DMS53 treated with DMSO at 0.1 percent for 48 hours (cell line): ENCODE data around the gene TBCEL.
"Not testable (repeated sequence)": the region's sequence is repeated elsewhere in the genome, so short reads cannot be mapped to it uniquely, and the experiment has no call there.

Experiments
- DNase-seq: peaks from one replicate; lab custom pipeline; 2025; ENCODE audit not compliant: unreplicated experiment; lab: John Stamatoyannopoulos, UW

The TBCEL gene

GRCh38 chr11:121105063-121105480 lies 81.2 kb downstream of the TBCEL start:
- DNase-seq, result no peak

DNA sequence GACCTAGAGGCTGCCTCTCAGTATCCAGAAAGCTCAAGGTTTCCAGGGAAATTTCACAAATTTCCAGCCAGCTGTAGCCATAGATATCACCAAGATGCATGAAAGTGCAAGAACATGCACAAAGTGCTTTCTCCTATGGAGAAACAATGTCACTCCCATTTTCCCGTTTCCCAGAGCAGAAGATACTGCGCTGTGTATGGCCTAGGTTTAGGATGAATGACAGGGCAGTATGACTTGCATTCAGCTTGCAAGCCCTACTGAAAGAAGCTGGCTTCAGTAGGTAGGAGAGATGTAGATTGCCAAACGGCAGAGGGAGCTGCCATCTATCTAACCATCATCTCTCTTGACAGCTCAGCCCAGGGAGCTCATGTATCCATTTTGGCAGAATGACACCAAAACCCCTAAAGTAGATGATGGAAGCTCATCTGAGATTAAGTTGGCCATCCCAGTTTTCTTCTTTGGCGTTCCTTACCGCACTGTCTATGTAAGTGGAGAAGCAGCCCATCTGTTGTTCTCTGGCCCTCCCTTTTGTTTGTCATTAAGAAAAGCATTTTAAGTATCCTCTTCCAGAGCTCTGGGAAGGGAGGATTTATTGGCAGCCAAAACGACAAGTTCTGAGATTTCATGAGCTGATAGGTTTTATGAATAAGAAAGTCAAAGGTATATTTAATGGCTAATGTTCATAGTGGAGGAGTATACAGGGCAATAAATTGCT lies 81.7 kb downstream of the TBCEL start:
- DNase-seq, result no peak

GRCh38 chr11:121106812-121107211 lies 82.9 kb downstream of the TBCEL start:
- DNase-seq, result peak; percentile 93

DNA sequence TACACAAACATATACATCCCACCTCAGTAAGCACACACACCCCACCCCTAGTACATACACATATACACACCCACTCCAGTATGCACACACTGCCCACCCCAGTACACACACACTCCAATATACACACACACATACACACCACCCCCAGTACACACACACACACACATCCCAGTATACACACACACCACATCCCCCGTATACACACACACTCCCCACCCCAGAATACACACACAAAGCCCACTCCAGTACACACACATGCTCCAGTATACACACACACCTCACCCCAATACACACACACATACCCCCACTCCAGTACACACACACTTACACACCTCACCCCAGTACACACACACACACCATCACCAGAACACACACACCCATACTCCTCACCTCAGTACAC lies 84.5 kb downstream of the TBCEL start:
- DNase-seq, result no peak

DNA sequence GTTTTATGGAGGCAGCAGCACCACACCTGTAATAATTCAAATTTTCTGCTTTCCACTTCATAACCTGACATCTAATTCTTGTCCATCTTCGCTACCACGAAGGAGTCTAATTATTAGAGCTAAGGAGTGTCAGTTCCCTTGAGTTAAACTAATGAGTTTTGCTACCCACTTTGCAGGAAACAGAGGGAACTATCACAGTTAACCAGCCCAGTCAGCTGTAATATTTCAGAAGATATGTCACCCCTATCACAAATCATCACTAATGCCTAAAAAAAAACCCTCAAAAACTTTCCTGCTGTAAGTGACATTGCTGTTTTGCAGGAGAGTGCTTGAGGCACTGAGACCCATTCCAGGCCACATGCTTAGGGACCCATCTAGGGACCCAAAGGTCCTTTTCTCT lies 85.6 kb downstream of the TBCEL start:
- DNase-seq, result no peak

DNA sequence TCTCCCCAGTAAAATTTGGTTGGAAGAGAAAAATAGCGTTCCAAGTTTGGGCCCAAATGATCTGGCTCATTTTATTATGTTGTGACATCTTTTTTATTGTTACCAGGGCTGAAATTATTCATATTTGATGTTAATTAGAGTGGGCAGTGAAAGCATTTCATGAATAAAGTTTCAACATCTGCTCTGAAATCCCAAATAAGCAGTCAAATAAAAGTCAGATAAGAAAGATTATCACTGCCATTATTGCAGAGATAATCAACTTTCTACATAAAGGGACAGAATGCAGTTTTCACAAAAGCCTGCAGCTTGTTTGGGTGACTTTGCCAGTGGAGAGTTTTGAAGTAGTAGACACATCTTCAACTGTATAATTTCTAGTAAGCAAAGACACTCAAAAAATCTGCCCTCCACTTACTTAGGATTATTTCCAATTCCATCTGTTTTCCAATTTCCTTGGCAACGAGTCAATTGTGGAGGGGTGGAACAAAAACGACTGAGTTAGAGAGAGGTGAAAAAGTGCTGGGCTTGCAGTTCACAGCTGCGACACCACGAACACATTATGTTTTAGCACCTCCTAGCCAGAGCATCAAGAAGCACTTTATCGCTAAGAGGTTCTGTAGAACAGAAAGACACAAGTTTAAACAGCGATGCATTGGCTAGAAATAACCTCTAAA lies 86.1 kb downstream of the TBCEL start:
- no peak for DNase-seq

- DNase-seq, result no peak
Observed at GRCh38 chr11:121110871-121111724, 87.2 kb downstream of the TBCEL start.

DNA sequence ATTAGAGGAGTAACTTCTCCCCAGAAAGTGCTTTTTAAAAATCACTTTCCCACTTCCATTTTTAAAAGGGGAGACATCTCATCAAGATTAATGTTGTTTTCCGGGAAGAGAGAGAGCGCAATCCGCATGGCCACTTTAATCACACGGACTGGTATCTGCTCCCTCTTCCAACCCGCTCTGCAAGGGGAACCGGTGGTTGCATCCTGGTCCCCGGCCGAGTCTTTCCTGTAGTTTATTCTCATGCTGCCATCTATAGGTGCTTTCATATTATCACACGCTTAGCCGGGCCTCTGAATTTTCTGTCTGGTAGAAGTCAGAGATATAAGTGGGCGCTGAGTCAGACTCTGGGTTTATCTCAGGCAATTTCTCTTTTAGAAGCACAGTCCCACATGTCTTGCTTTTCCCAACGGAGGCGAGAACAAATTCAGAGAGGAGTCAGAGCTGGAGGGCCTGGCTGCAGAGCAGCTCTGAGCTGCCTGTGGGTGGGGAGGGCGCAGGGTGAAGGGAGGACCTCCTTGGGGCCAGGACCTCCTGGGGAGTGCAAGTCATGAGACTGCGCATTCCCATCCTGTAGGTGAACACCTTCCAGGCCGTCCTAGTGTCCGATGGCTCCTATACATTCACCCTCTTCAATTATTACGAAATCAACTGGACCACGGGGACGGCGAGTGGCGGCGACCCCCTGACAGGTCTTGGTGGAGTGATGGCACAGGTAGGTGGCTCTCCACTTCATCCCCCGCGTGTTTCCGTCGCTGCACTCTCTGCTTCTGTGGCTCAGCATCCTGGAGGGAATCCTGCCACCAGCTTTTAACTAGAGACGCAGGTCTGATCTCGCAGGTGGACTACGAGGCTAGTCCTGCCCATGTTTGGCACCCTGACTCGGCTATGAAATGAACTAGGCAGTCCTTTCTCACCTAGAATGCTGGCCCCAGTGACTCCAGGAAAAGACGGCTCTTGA lies 88.9 kb downstream of the TBCEL start:
- DNase-seq, result peak; percentile 89

DNA sequence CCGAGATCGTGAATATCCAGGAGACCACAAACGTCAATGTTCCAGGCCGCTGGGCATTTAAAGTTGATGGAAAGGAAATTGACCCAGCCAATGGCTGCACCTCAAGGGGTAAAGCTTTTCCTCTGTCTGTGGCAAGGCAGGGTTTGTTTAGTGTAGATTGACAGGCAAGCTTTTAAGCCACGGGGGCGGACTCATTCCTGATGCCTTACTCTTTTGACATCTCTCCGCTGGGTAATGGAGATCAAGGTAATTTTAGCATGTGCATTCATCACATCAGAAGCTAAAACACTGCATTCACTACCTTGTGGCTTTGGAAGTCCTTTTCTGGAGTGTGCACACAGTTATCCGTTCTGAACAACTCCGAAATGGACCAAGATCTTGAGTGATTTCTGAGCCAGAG lies 89.7 kb downstream of the TBCEL start:
- no peak for DNase-seq

GRCh38 chr11:121115024-121115423 lies 91.1 kb downstream of the TBCEL start:
- not testable (repeated sequence) for DNase-seq

- DNase-seq, result no peak
Observed at GRCh38 chr11:121117788-121118187, 93.9 kb downstream of the TBCEL start.

GRCh38 chr11:121119440-121119839 lies 95.5 kb downstream of the TBCEL start:
- no peak for DNase-seq

- DNase-seq, result no peak
Observed at GRCh38 chr11:121122328-121122727, 98.4 kb downstream of the TBCEL start.

GRCh38 chr11:121123496-121124069 lies 99.7 kb downstream of the TBCEL start:
- DNase-seq, result no peak

GRCh38 chr11:121127809-121128208 lies 103.9 kb downstream of the TBCEL start:
- no peak for DNase-seq

GRCh38 chr11:121129362-121130340 lies 105.7 kb downstream of the TBCEL start:
- DNase-seq, result no peak

DNA sequence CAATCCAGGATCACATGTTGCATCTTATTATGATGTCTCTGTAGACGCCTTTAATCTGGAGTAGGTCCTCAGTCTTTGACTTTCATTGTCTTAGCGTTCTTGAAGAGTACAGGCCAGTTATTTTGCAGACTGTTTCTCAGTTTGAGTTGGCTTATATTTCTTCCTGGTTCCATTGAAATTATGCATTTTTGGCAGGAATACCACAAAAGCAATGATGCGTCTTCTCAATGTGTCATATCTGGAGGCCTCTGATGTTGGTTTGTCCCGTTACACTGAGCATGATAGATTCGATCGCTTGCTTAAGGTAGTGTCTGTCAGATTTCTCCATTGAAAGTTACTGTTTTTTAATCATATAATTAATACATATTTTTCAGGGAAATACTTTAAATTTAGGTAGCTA lies 107.8 kb downstream of the TBCEL start:
- DNase-seq, result no peak

DNA sequence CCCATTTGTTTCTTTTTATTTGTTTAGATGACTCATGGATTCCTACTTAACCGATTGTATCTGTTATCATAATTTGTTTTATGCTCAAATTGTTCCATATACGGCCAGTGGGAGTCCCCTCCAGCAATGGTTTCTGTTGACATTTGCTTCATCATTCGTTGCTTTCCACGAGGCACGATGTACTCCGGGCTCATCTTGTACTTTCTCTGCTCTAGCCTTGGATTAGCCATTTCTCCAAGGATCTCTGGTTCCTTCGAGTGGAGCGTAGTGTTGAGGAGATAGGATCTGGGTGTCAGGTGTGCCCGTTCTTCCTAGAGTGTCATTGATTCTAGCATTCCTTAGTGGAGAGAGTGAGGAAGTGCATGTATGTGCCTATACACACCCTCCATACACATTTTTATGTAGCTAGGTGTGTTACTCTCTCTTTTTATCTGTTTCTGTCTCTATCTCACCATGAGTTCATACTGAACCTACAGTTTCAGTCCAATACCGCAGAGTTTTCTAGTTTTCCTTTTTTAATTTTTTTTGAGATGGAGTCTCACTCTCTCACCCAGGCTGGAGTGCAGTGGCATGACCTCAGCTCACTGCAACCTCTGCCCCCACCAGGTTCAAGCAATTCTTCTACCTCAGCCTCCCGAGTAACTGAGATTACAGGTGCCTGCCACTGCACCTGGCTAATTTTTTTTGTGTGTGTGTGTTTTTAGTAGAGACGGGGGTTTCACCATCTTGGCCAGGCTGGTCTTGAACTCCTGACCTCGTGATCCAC lies 108.5 kb downstream of the TBCEL start:
- DNase-seq, result peak; percentile 75
